HPDE6-E6E7 (cell line): ENCODE results near the gene PKNOX2.

Experiments
- DNase-seq: peaks from one replicate; pipeline ENCODE4 v3.0.0; 2011; ENCODE audit warnings: missing footprints; ENCODE audit errors: extremely low spot score

The PKNOX2 gene

DNA sequence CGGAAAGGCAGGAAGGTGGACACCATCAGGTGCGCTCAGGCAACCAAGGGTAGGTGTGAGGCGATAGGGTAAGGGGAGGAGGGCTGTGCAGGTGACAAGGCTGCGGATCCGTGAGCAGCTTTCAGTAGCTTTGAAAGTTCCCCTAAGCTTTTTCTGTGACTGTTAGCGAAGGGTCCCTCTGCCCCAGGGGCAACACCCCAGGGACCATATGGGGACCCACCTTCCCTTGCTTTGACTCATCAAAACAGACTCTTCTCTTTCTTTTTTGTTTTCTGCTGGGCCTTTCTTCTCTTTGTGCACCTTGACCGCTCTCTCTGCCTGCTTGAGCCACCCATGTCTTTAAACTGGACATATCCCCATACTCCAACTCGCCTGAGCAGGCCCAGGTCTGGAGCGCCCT is 194.6 kb downstream of the PKNOX2 start:
- no peak for DNase-seq

DNA sequence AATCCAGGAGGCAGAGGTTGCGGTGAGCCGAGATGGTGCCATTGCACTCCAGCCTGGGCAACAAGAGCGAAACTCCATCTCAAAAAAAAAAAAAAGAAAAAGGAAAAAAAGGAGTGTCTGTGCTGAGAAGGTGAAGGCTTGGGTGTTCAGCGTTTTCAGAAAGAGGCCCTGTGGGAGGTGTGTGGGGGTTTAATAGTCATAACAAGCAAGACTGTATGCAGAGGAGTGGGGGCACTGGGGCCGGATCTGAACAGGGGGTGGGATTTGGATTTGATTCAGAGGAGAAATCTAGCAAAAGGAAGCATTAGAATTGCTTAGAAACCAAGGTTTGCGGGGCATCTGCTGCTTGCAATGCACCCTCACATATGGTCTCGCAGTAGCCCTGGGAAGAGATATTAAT is 195.5 kb downstream of the PKNOX2 start:
- DNase-seq: no peak

DNA sequence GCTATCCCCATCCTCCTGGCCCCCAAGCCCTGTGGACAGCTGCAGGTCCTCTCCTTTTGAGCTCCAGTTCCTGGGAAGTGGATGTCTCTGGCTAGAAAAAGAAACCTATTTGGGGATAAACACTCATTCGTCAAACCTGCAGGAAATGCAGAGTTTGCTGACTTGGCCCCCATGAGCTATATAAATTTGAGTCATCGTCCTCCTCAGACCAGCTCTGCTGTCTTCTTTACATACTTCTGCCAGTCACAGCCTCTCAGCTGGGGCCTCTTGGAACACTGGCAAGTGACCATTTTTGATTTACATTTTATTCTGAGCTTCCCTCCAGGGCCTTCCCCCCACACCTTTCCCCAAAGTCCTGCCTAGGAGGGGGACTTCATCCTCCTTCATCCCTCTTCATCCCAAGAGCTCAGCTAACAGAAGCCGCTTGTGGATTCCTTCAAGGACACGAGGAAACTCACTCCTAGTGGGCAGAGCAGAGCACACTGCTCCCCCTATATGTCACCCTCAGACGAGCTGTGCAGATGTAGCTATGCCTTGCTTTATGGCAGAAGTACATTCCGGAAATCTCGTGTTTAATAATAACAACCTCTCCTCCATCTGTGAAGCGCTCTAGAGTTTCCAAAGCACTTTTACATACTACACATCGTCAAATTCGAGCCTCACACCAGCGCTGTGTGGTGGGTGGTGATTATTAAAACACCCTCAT is 199.7 kb downstream of the PKNOX2 start:
- DNase-seq: no peak

DNA sequence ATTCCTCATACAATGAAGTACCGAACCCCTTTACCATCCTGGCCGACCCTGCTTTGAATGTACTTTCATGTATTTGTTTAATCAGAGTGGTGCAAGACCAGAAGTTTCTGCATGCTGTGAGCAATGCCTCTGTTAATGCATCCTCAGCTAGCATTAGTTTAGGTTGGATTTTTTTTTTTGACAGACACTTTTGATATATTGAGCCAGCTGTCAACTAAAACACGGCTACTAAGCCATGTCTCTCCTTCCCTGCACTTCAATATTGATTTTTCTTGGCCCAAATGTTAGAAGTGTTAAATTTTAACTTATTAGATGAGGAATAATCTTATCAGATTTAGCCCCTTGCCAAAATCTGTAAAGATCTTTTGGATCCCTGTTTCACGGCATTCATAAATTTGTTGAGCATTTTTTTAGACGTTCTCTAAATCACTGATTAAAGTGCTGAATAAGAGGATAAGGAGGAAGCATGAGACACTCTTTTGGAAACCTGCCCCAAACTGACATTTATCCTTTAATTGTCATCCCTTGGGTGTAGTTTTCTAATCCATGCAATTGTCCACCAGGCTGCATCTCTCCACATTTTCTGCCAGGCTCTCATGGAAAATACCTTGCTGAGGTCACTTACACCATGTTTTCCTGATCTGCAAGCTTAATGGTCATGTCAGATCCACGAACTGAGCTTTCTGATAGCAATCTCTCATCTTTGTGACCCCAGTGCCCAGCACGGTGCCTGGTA is 200.8 kb downstream of the PKNOX2 start:
- DNase-seq: no peak

DNA sequence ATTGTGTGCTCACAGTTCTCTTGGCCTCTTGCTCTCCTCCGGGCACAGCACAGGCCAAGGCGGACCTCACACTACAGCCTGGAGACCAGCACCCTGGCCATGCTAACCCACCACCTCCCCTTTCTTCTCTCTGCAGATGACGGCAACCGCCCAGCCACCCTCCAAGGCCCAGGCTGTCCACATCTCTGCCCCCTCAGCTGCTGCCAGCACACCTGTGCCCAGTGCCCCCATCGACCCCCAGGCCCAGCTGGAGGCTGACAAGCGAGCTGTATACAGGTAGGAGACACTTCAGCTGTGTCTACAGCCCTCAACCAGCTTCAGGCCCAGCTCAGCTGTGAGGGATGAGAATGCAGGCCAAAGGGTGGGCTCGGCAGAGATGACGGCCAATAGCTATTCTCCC is 203.2 kb downstream of the PKNOX2 start:
- no peak for DNase-seq

DNA sequence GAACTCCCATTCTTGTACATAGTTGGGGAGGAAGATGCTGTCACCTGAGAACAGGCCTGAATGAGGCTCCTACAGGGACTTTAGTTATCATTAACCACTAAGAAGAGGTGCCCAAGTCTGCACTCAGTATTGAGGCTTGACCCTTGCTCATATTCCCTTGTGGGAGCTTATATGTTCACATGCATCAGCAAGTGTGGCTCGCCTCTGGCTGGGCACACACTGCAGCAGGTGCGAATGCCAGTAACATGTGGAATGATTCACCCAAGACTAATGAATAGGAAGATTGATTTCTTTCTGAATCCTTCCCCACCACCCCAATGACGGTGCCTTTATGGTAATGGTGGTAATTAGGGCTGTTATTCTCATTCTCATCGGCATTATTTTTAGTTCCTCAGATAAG is 204.2 kb downstream of the PKNOX2 start:
- DNase-seq: no peak

DNA sequence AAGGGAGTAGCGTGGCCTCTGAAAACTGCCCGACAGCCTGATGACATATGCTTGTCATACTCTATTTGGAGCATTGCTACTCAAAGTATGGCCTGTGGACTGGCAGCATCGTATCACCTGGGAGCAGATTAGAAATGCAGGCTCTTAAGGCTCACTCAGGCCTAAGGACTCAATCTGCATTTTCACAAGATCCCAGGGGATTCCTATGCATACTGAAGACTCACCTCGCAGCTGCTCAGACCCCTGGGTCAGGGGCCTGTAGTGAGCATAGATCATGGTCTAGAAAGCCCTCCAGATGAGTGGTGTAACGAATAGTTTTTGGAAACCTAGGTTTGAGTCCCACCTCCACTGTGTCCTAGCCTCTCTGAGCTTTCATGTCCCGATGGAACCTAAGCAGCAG is 205.3 kb downstream of the PKNOX2 start:
- no peak for DNase-seq

DNA sequence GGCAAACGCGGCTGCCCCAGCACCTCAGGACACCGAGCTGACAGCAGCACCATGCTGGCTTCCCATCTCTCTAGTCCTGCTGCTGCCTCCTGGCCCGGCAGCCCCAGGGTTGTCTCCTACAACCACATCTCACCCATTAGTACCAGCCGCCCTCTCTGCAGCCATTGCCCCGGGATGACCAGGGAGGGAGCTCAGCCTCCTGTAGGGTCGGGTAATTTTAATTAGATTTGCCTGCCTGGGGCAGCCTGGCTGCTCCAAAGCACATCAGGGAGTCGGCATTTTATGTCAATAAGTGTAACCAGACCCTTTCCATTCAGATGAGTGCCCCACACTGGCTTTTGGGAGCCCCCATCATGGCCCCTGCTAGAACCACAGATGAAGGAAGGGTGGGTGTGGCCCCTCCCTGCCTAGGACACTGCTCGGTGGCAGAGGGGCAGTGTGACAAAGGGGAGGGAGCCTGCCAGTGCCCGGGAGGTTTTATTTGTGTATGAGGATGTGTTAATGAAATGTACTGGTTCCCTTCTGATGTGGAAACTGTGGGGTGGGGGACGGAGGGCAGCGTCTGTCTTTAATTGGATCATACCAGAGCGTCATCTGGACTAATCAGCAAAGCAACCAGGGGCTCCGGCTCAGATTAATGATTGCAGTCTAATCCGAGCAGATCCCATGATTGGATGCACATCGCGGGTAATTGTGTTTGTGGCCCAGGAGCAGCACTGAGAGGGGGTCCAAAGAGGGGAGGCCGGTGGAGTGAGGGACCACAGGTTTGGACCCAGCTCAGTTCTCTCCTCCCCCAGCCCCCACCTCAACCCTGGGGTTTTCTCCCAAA is 206.2 kb downstream of the PKNOX2 start:
- DNase-seq: no peak

DNA sequence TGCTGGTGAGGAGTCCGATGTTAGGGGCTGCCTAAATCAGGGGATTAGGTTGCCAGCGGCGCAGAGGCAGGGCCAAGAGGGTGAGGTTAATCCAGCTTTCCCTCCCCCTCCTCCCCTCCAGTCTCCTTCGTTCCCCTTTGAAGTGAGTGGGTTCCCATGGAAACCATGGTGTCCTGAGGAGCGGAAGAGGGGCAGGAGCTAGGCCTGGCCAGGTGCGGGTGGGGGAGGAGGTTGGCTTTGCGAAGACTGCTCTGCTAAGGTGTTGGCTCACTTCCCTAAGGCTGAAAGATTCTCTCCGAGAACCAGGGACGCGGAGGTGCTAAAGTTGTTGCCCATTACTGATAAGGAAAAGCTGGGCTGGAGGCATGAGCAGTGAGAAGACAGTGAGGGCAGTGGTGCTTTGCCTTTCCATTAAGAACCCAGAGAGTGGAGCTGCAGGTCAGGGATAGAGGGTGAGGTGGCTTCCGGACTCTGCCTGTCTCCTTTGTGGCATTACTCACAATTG is 206.9 kb downstream of the PKNOX2 start:
- DNase-seq: no peak

DNA sequence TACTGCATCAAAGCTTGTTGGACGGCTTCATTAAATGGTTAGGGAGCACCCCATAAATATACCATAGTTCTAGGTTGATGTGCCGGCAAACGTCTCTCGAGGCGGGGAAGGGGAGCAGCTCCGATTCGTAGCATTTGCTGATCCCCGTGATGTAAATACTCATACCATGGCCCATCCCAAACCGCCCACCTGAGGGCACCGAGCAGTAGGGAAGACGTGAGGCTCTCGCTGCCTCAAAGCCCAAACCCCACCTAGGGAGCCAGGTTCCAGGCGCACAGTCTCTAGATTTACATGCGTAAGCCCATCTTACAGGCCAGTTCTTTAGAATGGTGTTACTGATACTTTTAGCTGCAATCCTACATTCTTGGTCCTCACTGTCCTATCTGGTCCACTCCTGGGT is 207.5 kb downstream of the PKNOX2 start:
- no peak for DNase-seq

DNA sequence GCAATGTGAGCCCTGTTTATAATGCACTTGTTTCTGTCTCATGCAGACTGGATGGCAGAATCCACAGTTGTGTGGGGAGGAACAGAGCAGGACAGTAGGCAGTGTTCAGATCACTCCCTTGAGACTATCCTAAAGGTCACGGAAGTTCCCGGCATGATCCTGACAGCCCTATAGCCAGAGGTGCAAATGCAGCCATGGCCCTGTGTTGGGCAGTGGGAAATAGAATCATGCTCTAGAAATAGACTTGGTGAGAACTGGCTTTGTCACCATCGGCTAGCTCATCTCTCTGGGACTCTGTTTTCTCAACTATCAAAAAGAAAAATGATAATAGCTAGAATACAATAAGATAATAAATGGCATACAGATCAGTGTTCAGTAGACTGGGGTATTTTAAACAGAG is 208.4 kb downstream of the PKNOX2 start:
- DNase-seq: no peak

DNA sequence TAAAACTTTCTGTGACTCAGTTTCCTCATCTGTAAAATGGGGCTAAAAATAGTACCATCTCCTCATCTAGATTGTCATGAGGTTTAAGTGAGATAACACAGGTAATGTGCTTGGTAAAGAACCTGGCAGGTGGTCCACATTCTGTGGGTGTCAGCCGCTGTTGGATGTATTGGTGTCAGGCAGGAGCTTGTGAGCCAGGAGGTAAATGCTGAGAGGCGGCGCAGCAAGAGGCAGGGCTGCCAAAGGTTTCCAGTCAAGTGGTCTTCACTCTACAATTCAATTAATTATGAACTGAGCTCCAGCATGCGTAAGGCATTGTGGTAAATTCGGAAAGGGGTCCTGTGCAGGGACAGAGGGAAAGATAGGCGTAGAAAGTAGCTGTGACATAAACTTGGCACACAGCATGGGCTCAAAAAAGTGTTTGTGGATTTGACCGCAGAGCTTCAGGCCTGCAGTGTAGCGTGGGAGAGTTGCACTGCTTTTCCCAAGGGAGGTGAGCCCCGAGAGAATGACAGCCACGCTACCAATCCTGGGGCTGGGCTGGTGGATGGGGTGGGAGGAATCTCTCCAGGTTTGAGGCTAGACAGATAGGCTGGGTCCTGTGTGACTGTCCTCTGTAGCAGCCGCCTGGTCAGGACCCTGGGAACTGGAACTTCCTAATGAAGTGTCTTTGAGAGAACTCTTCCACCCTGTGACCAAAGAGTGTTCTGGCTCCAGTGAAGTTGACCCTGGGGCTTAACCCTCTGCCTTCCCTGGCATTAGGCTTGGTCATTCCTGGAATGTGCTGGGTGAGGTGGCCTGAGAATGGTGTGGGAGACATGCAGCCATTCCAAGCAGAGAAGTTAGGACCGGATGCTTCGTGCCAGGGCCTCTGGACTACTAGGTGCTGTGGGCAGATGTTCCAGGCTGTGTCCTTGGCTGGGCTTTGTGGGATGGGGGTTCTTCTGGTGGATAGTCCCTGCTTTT is 209.2 kb downstream of the PKNOX2 start:
- no peak for DNase-seq

DNA sequence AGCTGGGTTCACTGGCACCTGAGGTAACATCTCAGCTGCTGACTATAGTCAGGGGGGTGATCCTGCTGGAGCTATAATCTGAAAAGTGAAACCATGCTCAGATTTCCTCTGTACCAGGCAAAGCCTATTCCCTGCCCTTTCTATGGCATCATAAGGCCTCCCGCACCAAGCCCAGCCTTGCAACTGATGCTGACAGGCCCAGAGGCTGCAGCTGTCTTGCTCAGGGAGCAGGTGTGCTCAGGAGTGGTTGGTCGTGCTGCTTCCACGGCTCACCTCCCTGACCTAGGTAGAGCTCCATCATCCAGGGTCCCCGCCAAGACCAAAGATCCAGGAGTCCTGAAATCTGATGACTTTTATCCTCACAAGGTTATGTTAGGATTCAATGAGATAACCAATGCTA is 209.8 kb downstream of the PKNOX2 start:
- DNase-seq: no peak

DNA sequence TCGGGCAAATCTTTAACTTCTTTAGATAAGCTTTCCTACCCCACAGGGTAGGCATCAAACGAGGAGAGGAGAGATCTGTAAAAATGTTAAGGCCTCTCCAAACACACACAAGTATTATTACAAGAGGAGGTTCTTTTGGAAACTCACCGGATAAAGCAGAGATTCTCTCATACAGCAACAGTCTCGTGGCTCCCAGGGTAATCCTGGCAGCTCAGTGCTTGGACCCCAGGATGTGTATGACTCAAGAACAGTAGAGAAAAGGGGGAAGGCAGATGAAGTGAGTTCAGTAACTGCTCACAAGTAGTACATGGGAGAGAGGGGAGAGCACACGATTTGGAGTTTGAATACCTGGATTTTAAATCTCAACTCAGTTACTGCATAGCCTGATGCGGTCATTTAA is 210.6 kb downstream of the PKNOX2 start:
- DNase-seq: no peak

DNA sequence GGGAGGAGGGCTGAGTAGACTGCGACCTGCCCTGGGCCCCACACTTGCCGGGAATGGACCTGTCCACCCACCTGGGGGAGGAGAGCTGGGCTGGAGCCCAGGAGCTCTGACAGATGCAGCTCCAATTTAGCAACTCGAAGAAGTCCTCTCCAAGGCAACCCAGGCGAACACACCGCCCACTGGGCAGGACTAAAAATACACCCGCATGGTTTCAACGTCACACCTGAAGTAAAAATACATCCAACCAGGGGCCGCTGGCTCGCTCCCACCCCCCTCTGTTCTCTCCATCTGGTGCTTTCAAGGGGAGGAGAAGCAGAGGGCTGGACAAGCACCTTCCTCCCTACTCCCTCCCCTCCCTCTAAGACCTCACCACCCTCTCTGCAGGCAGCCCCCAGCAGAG is 211.6 kb downstream of the PKNOX2 start:
- no peak for DNase-seq

DNA sequence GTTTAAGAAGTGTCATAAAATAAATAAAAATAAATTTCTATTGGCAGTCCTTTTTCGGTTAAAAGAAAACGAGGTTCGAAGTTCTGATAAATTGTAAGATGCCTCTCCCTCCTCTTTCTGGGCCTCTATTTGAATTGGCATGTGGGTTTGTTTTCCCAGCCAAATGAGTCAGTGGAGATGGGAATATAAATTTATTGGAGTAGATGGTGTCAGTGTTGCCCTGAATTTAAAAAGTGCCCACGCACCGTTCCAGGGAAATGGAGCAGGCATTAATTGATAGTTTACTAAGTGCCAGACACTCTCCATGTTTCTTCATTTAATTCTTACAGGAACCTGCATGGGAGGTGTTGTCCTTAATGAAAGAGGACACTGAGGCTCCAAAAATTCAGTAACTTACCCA is 212.3 kb downstream of the PKNOX2 start:
- DNase-seq: no peak

DNA sequence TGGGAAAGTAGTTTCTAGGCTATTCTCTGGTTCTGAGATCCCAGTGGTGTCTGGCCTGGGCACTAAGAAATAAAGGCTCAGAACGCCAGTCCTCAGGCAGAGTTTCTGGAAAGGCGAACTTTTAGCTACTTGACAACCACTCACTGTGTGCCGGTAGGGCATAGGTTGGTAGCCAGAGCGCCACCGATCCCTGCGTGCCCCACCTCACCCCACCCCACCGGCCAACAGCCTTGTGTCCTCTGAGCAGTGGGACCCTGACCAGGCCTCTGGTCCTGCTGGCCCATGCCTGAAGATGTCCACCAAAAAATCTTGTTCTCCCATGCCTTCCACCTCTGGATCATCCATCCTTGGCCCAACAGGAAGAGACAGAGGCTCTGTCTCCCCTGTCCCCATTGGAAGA is 213.5 kb downstream of the PKNOX2 start:
- DNase-seq: no peak

DNA sequence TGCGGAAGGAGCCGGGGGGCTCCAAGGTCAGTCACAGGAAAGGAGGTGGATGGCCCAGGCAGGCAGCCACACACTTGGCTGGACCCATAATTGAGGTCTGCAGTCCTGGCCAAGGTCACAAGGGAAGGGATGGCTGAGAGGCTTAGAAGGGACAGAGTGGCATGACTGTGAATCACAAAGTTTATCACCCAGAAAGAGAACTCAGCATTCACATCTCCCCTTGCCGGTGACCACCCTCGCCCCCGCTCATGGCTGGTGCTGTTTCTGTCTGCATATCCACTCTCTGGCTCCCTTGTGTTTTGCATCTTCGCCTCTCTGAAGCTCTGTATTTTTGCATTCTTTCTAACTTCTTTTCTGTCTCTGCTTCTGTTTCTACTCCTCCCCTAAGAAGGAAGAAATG is 214.0 kb downstream of the PKNOX2 start:
- no peak for DNase-seq

DNA sequence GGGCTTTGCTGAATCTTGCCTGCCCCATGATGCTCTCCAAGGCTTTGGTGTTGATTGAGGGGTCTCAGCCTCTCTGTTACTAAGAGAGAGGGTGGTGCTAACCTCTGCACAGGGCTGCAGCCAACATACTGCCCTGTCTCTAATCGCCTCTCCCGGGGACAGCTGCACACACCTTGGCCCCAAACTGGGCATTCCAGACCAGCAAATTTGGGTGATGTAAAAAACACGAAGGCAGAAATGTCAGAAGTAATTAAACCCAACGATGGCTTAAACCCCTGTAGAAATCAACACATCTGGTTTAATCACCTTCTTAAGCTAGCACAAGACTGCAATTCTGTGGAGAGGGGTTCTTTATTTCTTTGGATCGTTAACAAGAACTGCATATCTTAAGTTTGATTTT is 215.0 kb downstream of the PKNOX2 start:
- DNase-seq: no peak

DNA sequence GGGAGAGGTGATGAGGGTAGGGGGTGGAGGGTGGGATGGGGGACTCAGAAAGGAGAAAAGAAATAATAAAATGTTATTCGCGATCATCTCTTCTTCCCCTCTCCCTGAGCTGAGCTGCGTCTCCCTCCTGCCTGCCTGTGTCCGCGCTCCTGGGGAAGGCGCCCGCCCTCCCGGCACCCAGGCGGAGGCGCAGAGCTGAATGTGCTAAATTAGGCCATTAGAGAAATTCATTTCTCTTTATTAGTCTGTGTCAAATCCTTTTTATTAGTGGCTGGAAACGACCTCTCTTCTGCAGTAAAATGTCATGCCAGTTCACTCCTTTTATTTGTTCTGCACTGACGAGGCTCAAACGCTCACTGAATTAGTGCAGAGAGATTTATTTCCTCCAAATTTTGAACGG is 215.4 kb downstream of the PKNOX2 start:
- DNase-seq: no peak

DNA sequence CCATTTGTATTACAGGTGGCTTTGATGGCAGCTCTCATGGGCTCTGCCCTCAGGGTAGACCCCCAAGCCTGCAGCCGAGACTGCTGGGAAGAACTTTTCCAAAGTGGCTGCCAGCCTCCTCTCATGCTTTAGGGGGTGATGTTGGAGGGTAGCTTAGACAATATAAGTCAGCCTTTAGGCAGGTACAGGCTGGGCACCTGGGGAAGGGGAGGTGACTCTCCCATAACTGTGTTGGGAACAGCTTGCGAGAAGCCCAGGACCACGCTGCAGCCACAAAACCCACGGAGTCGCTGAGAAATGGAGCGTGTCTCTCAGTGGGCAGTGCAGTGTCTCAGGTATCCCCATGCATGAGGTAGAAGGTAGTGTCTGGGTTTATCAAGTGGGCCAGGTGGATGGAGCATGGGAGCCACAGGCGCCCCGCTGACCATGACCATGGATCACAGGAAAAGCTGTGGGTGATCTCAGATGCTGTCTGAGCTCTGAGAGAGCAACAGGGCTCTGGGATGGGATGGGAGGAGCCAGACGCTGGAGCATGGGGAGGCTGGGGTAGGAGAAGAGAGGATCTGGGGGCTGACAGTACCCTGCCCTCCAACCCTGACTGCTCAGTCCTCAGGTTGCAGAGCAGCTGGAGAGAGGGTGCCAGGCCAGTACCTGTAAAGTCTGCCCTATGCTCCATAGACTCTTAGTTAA is 216.3 kb downstream of the PKNOX2 start:
- no peak for DNase-seq
